MM.1S (cell line): ENCODE data around the gene PRAMEF6.
"Not testable (repeated sequence)": the region's sequence is repeated elsewhere in the genome, so short reads cannot be mapped to it uniquely, and the experiment has no call there.

Experiments used
- EZH2 ChIP-seq: fragments of 300-600 bp; sonication (generic); optimal IDR thresholded peaks from 2 replicates; pipeline ENCODE3; 2017; ENCODE audit warnings: low read depth, mild to moderate bottlenecking, antibody characterized with exemption, low read length, mixed read lengths
- TF ChIP-seq, protein P1 (sequence below): fragments of 300-600 bp; sonication (generic); IDR thresholded peaks from 2 replicates; pipeline ENCODE4 v1.5.1; 2016; ENCODE audit warnings: antibody characterized with exemption, low read length, mixed read lengths

DNA sequence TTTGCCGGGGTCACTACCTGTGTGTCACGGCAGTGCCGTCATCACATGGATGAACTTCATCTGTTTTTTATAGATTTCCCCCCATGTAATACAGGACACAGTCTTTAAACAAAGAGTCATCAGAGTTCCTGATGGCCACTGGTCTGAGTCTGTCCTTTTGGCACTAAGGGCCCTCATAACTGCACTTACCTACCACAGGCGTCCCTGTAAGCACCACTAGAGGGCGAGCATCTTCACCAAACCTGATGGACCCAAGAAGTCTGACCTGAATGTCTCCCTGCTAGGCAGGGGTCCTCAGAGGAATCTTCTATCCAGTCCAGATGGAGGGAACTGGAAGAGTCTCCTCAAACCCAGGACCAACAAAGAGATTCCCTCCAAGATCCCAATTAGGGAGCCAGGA is 23.0 kb downstream of the PRAMEF6 start:
- TF ChIP-seq, protein P1, sequence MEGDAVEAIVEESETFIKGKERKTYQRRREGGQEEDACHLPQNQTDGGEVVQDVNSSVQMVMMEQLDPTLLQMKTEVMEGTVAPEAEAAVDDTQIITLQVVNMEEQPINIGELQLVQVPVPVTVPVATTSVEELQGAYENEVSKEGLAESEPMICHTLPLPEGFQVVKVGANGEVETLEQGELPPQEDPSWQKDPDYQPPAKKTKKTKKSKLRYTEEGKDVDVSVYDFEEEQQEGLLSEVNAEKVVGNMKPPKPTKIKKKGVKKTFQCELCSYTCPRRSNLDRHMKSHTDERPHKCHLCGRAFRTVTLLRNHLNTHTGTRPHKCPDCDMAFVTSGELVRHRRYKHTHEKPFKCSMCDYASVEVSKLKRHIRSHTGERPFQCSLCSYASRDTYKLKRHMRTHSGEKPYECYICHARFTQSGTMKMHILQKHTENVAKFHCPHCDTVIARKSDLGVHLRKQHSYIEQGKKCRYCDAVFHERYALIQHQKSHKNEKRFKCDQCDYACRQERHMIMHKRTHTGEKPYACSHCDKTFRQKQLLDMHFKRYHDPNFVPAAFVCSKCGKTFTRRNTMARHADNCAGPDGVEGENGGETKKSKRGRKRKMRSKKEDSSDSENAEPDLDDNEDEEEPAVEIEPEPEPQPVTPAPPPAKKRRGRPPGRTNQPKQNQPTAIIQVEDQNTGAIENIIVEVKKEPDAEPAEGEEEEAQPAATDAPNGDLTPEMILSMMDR: not testable (repeated sequence)
- TF ChIP-seq EZH2: not testable (repeated sequence)
